GM19099 (cell line): ENCODE data around the gene HOXA5.

Source experiments
- POLR2A ChIP-seq: IDR thresholded peaks from 3 replicates; pipeline ENCODE4 v1.6.1; 2011; ENCODE audit warnings: low read depth; ENCODE audit not compliant: insufficient read length; ENCODE audit errors: extremely low read depth

Gene HOXA5

GRCh38 chr7:27111042-27111750 lies 32.3 kb downstream of the HOXA5 start:
- no peak for TF ChIP-seq POLR2A

- TF ChIP-seq POLR2A, result no peak
Measured at GRCh38 chr7:27110186-27111031, 33.1 kb downstream of the HOXA5 start.

- TF ChIP-seq POLR2A, result no peak
Measured at GRCh38 chr7:27109466-27110185, 33.9 kb downstream of the HOXA5 start.

DNA sequence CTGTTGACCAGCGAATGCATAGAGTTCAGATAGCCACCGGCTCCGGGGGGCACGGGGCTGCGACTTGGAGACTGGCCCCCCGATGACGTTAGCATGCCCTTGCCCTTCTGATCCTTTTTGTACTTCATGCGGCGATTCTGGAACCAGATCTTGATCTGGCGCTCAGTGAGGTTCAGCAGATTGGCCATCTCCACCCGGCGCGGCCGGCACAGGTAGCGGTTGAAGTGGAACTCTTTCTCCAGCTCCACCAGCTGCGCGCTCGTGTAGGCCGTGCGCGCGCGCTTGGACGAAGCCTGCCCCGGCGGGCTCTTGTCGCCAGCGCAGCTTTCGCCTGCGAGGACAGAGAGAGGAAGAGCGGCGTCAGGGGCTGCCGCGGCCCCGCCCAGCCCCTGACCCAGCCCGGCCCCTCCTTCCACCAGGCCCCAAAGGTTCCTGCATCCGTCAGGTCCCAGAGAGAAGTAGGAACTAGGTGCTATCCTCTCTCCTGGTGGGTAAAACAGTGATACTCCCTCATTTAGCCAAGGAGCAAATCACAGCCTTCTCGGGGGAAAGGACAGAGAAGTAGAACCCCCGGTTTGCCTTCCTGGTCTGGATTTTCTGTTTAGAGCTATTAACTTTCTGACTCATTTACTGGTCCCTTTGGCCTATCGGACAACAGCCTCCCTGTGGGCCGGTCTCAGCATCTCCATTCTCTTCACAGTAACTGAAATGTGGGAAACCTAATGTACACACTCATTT lies 34.9 kb downstream of the HOXA5 start:
- no peak for TF ChIP-seq POLR2A

- TF ChIP-seq POLR2A, result no peak
Measured at GRCh38 chr7:27107391-27108381, 35.8 kb downstream of the HOXA5 start.

- TF ChIP-seq POLR2A, result no peak
Measured at GRCh38 chr7:27106901-27107240, 36.6 kb downstream of the HOXA5 start.

- TF ChIP-seq POLR2A, result no peak
Measured at GRCh38 chr7:27106181-27106900, 37.1 kb downstream of the HOXA5 start.

GRCh38 chr7:27105301-27106031 lies 38.0 kb downstream of the HOXA5 start:
- TF ChIP-seq POLR2A, result no peak

GRCh38 chr7:27104341-27105058 lies 39.0 kb downstream of the HOXA5 start:
- TF ChIP-seq POLR2A, result no peak

DNA sequence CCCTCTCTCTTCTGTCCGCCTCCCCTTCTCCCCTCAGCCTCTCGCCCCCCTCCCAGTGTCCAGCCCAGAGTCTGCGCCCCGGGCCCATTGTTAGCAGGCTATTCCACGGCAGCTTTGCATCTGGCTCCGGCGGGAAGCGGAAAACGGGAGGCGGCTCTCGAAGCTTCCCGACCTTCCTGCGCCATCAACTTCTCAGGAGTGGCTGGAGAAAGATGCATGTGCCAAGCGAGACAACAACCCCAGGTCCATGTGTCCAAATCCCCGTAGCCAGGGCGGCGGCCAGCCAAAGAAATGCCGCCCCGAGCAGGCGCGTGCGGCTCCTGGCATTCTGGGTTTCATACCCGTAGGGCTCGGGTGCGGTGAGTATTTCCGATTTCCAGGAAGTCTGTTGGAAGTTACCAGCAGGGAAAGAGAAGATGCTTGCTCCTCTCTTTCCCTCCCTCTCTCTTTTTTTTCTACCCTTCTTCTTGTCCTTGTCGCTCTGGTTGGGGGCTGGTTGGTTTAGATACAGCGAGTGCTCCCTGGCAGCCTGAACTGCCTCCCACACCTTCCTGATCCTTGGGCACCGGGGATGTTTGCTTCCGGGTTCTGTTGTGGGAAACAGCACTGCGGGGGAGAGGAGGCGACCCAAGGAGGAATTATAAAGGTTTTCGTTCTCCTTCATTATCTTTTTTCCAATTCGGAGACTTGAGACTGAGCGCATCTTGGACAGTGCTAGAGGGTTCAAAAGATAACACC lies 39.8 kb downstream of the HOXA5 start:
- TF ChIP-seq POLR2A, result no peak
